GM12874 (cell line): ENCODE measurements around the gene ADORA1.

Source experiments
- CTCF ChIP-seq: IDR thresholded peaks from 2 replicates; pipeline ENCODE4 v1.5.1; 2011; ENCODE audit warnings: low read depth, mild to moderate bottlenecking, control low read depth, low read length, moderate library complexity; ENCODE audit not compliant: insufficient read depth

Gene ADORA1

GRCh38 chr1:203166192-203166940, 38.8 kb downstream of the ADORA1 start:
- peak; percentile 42 for TF ChIP-seq CTCF

- no peak for TF ChIP-seq CTCF
Measured at GRCh38 chr1:203167026-203167912, 39.7 kb downstream of the ADORA1 start.

DNA sequence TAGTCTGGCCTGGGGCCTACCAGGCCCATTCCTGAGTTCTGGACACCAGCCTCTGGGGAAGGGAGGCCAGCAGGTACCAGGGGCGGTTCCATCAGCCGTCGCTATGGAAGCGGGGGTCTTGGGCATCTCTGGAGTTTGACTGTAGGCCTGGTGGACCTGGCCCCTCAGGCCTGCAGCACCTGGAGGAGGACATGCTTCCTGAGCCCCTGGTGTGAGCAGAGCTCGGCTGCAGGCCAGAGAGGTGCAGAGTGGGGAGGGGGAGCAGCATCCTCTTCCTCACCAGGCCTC, 40.3 kb downstream of the ADORA1 start:
- TF ChIP-seq CTCF: no peak

DNA sequence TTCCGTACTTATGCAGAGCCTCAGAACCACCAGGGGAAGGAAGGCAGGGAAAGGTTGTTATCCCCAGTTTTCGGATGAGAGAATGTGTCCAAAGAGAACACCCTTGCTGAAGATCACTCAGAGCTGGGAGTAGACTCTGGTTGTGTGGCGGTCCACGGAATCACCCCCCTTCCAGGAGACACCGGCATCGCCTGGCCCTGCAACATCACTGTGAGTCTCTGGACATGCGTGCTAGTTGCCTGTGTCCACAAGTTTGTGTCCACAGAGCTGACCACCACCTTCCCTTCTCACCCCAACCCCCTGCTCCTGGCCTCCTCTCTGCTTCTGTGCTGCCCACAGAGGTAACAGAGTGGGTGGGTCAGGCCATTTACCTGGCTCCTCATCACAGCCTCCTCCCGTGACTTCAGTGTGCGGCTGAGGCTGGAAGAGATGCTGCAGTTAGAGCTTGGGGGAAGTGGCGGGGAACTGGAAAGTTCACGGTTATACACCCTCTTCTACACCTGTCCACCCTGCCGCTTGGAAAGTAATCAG, 40.8 kb downstream of the ADORA1 start:
- no peak for TF ChIP-seq CTCF

DNA sequence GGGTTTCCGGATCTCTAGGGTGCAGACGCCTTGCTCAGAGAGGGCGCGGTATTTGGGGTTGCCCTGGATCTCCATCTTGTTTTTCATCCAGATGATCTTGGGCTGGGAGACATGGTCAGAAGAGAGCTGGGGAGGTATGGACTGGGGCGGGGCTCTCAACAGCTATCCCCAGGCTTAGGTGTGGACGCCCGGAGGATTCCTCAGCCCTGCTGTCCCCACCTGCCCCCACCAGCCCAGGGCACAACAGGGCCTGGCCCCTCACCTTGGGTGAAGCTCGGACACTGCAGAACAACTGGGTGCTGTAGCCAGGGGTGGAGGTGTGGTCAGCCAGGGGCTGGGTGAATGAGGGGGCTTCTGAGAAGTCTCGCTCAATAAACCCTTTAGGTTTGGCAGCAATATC, 41.5 kb downstream of the ADORA1 start:
- no peak for TF ChIP-seq CTCF

GRCh38 chr1:203169770-203170520, 42.4 kb downstream of the ADORA1 start:
- no peak for TF ChIP-seq CTCF
